Vagina (tissue), 2 donors: ENCODE results near the gene CFAP99. TPM values are rescaled to one million over a fixed set of nuclear protein-coding genes. Genes with fewer than 3 reads are reported as not detected.

Experiments used
- DNase-seq, 2 donors: peaks; one replicate each; pipeline ENCODE4 v3.0.0-alpha.2; 2017; ENCODE audit errors: extremely low spot score in 2 of 2
- H3K27ac ChIP-seq: fragments of 200-600 bp; sonication (generic); one replicate; pipeline ENCODE4 v1.5.1; 2019
- H3K27me3 ChIP-seq: fragments of 200-600 bp; sonication (generic); one replicate; pipeline ENCODE4 v1.5.1; 2019
- H3K36me3 ChIP-seq, 2 donors: fragments of 200-600 bp; sonication (generic); one replicate each; pipeline ENCODE4 v1.5.1; 2017 to 2019
- H3K4me1 ChIP-seq: fragments of 200-600 bp; sonication (generic); one replicate; pipeline ENCODE4 v1.5.1; 2019
- H3K4me3 ChIP-seq, 2 donors: fragments of 200-600 bp; sonication (generic); 1 replicate in 1 of 2; 2 replicates in 1 of 2; pipeline ENCODE4 v1.5.1; 2016 to 2019
- H3K9me3 ChIP-seq: fragments of 200-600 bp; sonication (generic); one replicate; pipeline ENCODE4 v1.5.1; 2019
- CTCF ChIP-seq, 3 experiments: fragments of 450-650 bp in 2 of 3; fragments of 200-600 bp in 1 of 3; sonication (generic) in 1 of 3; IDR thresholded peaks; one replicate each; pipeline ENCODE4 v1.5.1; 2017 to 2019; ENCODE audit warnings: antibody characterized with exemption in 3 of 3, mild to moderate bottlenecking in 2 of 3, moderate library complexity in 2 of 3
- POLR2A ChIP-seq, 2 donors: fragments of 450-650 bp; IDR thresholded peaks; one replicate each; pipeline ENCODE4 v1.6.1; 2017; ENCODE audit warnings: antibody characterized with exemption in 2 of 2, mild to moderate bottlenecking in 2 of 2, moderate library complexity in 2 of 2
- POLR2AphosphoS5 ChIP-seq, 2 donors: sonication (generic); formaldehyde crosslinking; IDR thresholded peaks; one replicate each; pipeline ENCODE4 v1.9.0; 2017; ENCODE audit warnings: antibody characterized with exemption in 2 of 2, mild to moderate bottlenecking in 2 of 2, low read depth in 1 of 2; ENCODE audit not compliant: insufficient read depth in 1 of 2
- intact Hi-C: fragments of 100-400 bp; cut with DNase I; formaldehyde crosslinking; loops from one replicate; pipeline ENCODE4 v1.15.1; 2023
- total RNA-seq: library from RNA; depleted of rRNA; stranded (reverse); fragments of >200 nt; gene quantifications from one replicate; pipeline ENCODE4 v1.2.3, GENCODE V29; 2016

Gene CFAP99
- total RNA-seq, 1 donor from 2014 or later, result not detected

GRCh38 chr4:2408401-2408958 lies 10.3 kb upstream of the CFAP99 start:
- H3K27ac ChIP-seq, result no peak overlapping the region
- H3K4me3 ChIP-seq, result no peak overlapping the region
- no peaks in the 10 kb centered on the region for H3K9me3 ChIP-seq
- TF ChIP-seq CTCF (IDR thresholded peaks at IDR 0.05) (no peak), POLR2AphosphoS5 (IDR thresholded peaks at IDR 0.05; ENCODE audit: insufficient read depth in 1 of 2, low read depth in 1 of 2) (no peak), POLR2A (IDR thresholded peaks at IDR 0.05) (no peak)
- no peak for DNase-seq
- peaks cover 15% of the 10 kb centered on the region for H3K4me1 ChIP-seq
- H3K36me3 ChIP-seq, result no peaks in the 10 kb centered on the region
- intact Hi-C loops, result no loop called here
- no peaks in the 10 kb centered on the region for H3K27me3 ChIP-seq

DNA sequence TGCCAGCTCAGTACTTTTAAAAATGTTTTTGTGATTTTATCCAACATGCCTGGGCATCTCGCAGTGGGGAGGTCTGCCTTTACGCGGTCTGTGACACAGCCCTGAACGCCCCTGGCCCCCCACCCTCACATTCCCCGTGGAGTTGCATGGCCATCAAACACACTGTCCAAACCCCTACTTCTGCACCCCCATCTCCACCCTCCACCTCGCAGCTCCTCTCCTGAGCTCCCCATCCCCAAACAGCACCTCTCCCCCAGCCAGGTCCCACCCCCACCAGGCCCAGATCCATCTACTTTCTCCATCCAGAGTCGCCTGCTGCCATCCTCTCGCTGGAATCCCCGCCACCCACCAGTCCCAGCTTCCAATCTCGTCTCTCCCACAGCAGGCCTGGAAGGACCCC lies 9.8 kb upstream of the CFAP99 start:
- no peak for DNase-seq
- Histone ChIP-seq H3K4me3 (no peak overlapping the region), H3K27me3 (no peaks in the 10 kb centered on the region), H3K36me3 (no peaks in the 10 kb centered on the region), H3K4me1 (peaks cover 20% of the 10 kb centered on the region), H3K27ac (no peak overlapping the region), H3K9me3 (no peaks in the 10 kb centered on the region)
- no peak for TF ChIP-seq POLR2A (IDR thresholded peaks at IDR 0.05)
- no peak for TF ChIP-seq POLR2AphosphoS5 (IDR thresholded peaks at IDR 0.05; ENCODE audit: insufficient read depth in 1 of 2, low read depth in 1 of 2)
- no peak for TF ChIP-seq CTCF (IDR thresholded peaks at IDR 0.05)
- intact Hi-C loops, result no loop called here

- Histone ChIP-seq H3K27ac (no peak overlapping the region), H3K4me3 (no peak overlapping the region), H3K36me3 (no peaks in the 10 kb centered on the region), H3K4me1 (peaks cover 24% of the 10 kb centered on the region), H3K27me3 (no peaks in the 10 kb centered on the region), H3K9me3 (no peaks in the 10 kb centered on the region)
- intact Hi-C loops, result no loop called here
- TF ChIP-seq POLR2AphosphoS5 (IDR thresholded peaks at IDR 0.05; ENCODE audit: insufficient read depth in 1 of 2, low read depth in 1 of 2) (no peak), POLR2A (IDR thresholded peaks at IDR 0.05) (no peak), CTCF (IDR thresholded peaks at IDR 0.05) (no peak)
- DNase-seq, result no peak
Measured at GRCh38 chr4:2409381-2409783, 9.4 kb upstream of the CFAP99 start.

GRCh38 chr4:2411786-2412510 lies 6.8 kb upstream of the CFAP99 start:
- intact Hi-C loops, result loop anchor here (10.0 kb wide), 1 partner anchor 147 kb away; the partner anchor contains the start of gene MXD4
- H3K36me3 ChIP-seq, result no peaks in the 10 kb centered on the region
- H3K27ac ChIP-seq, result no peak overlapping the region
- TF ChIP-seq POLR2AphosphoS5 (IDR thresholded peaks at IDR 0.05; ENCODE audit: insufficient read depth in 1 of 2, low read depth in 1 of 2), result no peak
- no peak for TF ChIP-seq POLR2A (IDR thresholded peaks at IDR 0.05)
- no peak for TF ChIP-seq CTCF (IDR thresholded peaks at IDR 0.05)
- no peak for DNase-seq
- no peaks in the 10 kb centered on the region for H3K27me3 ChIP-seq
- no peaks in the 10 kb centered on the region for H3K9me3 ChIP-seq
- H3K4me1 ChIP-seq, result peaks cover 39% of the 10 kb centered on the region
- no peak overlapping the region for H3K4me3 ChIP-seq

DNA sequence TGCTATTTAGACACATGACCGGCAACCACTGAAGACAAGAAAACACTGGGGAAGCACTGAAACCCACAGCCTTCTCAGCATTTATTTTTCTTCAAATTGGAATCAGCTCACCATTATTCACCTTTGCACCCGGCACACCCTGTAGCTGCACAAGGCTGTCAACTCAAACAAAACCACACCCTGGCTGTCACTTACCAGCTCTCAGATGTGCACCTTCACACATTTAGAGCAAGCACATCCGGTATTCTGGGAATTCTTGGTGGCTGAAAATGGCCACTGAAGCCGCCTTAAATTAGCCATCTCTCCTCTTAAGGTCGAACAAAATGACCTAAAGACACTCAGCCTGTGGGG lies 6.2 kb upstream of the CFAP99 start:
- Histone ChIP-seq H3K9me3 (no peaks in the 10 kb centered on the region), H3K4me1 (peaks cover 41% of the 10 kb centered on the region), H3K27ac (peak overlapping the region; percentile 31), H3K27me3 (no peaks in the 10 kb centered on the region), H3K36me3 (no peaks in the 10 kb centered on the region), H3K4me3 (peak overlapping the region; percentile 15 to 33)
- no peak for TF ChIP-seq CTCF (IDR thresholded peaks at IDR 0.05)
- no peak for TF ChIP-seq POLR2AphosphoS5 (IDR thresholded peaks at IDR 0.05; ENCODE audit: insufficient read depth in 1 of 2, low read depth in 1 of 2)
- no peak for TF ChIP-seq POLR2A (IDR thresholded peaks at IDR 0.05)
- no peak for DNase-seq
- intact Hi-C loops, result loop anchor here (10.0 kb wide), 1 partner anchor 148 kb away; the partner anchor contains the start of gene MXD4
